Coronary artery (tissue), 2 donors: ENCODE measurements around the gene FRMD4B.

Experiments used
- DNase-seq: peaks from one replicate; pipeline ENCODE4 v3.0.0-alpha.2; 2017; ENCODE audit warnings: low spot score
- H3K27ac ChIP-seq, 2 donors: fragments of 200-600 bp; sonication (generic); one replicate each; pipeline ENCODE4 v1.5.1; 2016 to 2019
- H3K4me3 ChIP-seq: fragments of 200-600 bp; sonication (generic); 2 replicates; pipeline ENCODE4 v1.5.1; 2016; ENCODE audit warnings: mild to moderate bottlenecking, moderate library complexity
- CTCF ChIP-seq: fragments of 200-600 bp; sonication (generic); IDR thresholded peaks from one replicate; pipeline ENCODE4 v1.5.1; 2019; ENCODE audit warnings: antibody characterized with exemption

FRMD4B gene

GRCh38 chr3:69379661-69380060 lies 6.2 kb downstream of the FRMD4B start:
- Histone ChIP-seq H3K27ac (peak overlapping the region in 1 of 2 donors; percentile 31), H3K4me3 (no peak overlapping the region)
- DNase-seq: no peak
- no peak for TF ChIP-seq CTCF

- Histone ChIP-seq H3K27ac (peak overlapping the region in 1 of 2 donors; percentile 70), H3K4me3 (no peak overlapping the region)
- TF ChIP-seq CTCF: no peak
These were observed 7.6 kb downstream of the FRMD4B start for GRCh38 chr3:69378112-69378802.

GRCh38 chr3:69377262-69377661 lies 8.6 kb downstream of the FRMD4B start:
- no peak for DNase-seq
- Histone ChIP-seq H3K27ac (peak overlapping the region in 1 of 2 donors; percentile 58), H3K4me3 (no peak overlapping the region)
- TF ChIP-seq CTCF: no peak

More at GRCh38 chr3:69378112-69378802, 7.6 kb downstream of the FRMD4B start:
- no peak for DNase-seq

GRCh38 chr3:69376731-69377130 lies 9.2 kb downstream of the FRMD4B start:
- Histone ChIP-seq H3K27ac (no peak overlapping the region), H3K4me3 (no peak overlapping the region)
- DNase-seq: no peak
- TF ChIP-seq CTCF: no peak

- no peak for TF ChIP-seq CTCF
- Histone ChIP-seq H3K4me3 (no peak overlapping the region), H3K27ac (peak overlapping the region in 1 of 2 donors; percentile 72)
- DNase-seq: no peak
These were observed 14.1 kb downstream of the FRMD4B start for GRCh38 chr3:69371816-69372215.

- Histone ChIP-seq H3K4me3 (no peak overlapping the region), H3K27ac (peak overlapping the region in 1 of 2 donors; percentile 72)
- no peak for TF ChIP-seq CTCF
- no peak for DNase-seq
These were observed 15.0 kb downstream of the FRMD4B start for GRCh38 chr3:69370901-69371301.
